NB4 (cell line): ENCODE results near the gene KLHL3.

Source experiments
- MYC ChIP-seq: IDR thresholded peaks from 2 replicates; pipeline ENCODE4 v1.6.1; 2011; ENCODE audit warnings: low read depth, low read length
- POLR2A ChIP-seq: IDR thresholded peaks from 2 replicates; pipeline ENCODE4 v1.6.1; 2011; ENCODE audit warnings: mild to moderate bottlenecking; ENCODE audit not compliant: insufficient read length; ENCODE audit errors: extremely low read depth
- TF ChIP-seq, protein P1 (sequence below): IDR thresholded peaks from one replicate; pipeline ENCODE4 v1.5.1; 2012; ENCODE audit warnings: low read depth, low read length
- TF ChIP-seq, protein P2 (sequence below): IDR thresholded peaks from 2 replicates; pipeline ENCODE4 v1.6.1; 2011; ENCODE audit warnings: low read depth, low read length

DNA sequence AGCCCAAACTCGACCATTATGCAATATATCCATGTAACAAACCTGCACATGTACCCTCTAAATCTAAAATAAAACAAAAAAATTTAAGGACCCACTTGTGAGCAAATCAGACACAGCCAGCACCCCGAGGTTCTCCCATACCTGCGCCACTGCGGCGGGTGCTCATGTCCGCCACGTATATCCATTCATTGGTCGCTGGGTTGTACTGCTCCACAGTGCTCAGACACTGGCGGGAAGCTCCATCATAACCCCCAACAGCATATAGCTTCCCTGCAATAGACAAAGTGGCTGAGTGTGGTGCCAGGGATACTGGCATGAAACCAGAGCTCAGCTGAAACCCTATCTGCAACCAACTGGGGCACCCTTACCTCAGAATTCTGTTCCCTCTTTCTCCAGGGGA is 102.0 kb downstream of the KLHL3 start:
- TF ChIP-seq, protein P1, sequence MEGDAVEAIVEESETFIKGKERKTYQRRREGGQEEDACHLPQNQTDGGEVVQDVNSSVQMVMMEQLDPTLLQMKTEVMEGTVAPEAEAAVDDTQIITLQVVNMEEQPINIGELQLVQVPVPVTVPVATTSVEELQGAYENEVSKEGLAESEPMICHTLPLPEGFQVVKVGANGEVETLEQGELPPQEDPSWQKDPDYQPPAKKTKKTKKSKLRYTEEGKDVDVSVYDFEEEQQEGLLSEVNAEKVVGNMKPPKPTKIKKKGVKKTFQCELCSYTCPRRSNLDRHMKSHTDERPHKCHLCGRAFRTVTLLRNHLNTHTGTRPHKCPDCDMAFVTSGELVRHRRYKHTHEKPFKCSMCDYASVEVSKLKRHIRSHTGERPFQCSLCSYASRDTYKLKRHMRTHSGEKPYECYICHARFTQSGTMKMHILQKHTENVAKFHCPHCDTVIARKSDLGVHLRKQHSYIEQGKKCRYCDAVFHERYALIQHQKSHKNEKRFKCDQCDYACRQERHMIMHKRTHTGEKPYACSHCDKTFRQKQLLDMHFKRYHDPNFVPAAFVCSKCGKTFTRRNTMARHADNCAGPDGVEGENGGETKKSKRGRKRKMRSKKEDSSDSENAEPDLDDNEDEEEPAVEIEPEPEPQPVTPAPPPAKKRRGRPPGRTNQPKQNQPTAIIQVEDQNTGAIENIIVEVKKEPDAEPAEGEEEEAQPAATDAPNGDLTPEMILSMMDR = no peak
- TF ChIP-seq MYC (no peak), POLR2A (no peak)
- TF ChIP-seq, protein P2, sequence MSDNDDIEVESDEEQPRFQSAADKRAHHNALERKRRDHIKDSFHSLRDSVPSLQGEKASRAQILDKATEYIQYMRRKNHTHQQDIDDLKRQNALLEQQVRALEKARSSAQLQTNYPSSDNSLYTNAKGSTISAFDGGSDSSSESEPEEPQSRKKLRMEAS = no peak
